Vagina (tissue), 2 donors: ENCODE results near the gene PRR13. TPM values are rescaled to one million over a fixed set of nuclear protein-coding genes. Genes with fewer than 3 reads are reported as not detected.

ENCODE experiments used
- DNase-seq, 2 donors: peaks; one replicate each; pipeline ENCODE4 v3.0.0-alpha.2; 2017; ENCODE audit errors: extremely low spot score in 2 of 2
- H3K27ac ChIP-seq: fragments of 200-600 bp; sonication (generic); one replicate; pipeline ENCODE4 v1.5.1; 2019
- H3K27me3 ChIP-seq: fragments of 200-600 bp; sonication (generic); one replicate; pipeline ENCODE4 v1.5.1; 2019
- H3K36me3 ChIP-seq, 2 donors: fragments of 200-600 bp; sonication (generic); one replicate each; pipeline ENCODE4 v1.5.1; 2017 to 2019
- H3K4me1 ChIP-seq: fragments of 200-600 bp; sonication (generic); one replicate; pipeline ENCODE4 v1.5.1; 2019
- H3K4me3 ChIP-seq, 2 donors: fragments of 200-600 bp; sonication (generic); 1 replicate in 1 of 2; 2 replicates in 1 of 2; pipeline ENCODE4 v1.5.1; 2016 to 2019
- H3K9me3 ChIP-seq: fragments of 200-600 bp; sonication (generic); one replicate; pipeline ENCODE4 v1.5.1; 2019
- POLR2A ChIP-seq, 2 donors: fragments of 450-650 bp; IDR thresholded peaks; one replicate each; pipeline ENCODE4 v1.6.1; 2017; ENCODE audit warnings: antibody characterized with exemption in 2 of 2, mild to moderate bottlenecking in 2 of 2, moderate library complexity in 2 of 2
- POLR2AphosphoS5 ChIP-seq, 2 donors: sonication (generic); formaldehyde crosslinking; IDR thresholded peaks; one replicate each; pipeline ENCODE4 v1.9.0; 2017; ENCODE audit warnings: antibody characterized with exemption in 2 of 2, mild to moderate bottlenecking in 2 of 2, low read depth in 1 of 2; ENCODE audit not compliant: insufficient read depth in 1 of 2
- intact Hi-C: fragments of 100-400 bp; cut with DNase I; formaldehyde crosslinking; loops from one replicate; pipeline ENCODE4 v1.15.1; 2023
- total RNA-seq: library from RNA; depleted of rRNA; stranded (reverse); fragments of >200 nt; gene quantifications from one replicate; pipeline ENCODE4 v1.2.3, GENCODE V29; 2016
- TF ChIP-seq, protein P1 (sequence below), 3 experiments: fragments of 450-650 bp in 2 of 3; fragments of 200-600 bp in 1 of 3; sonication (generic) in 1 of 3; IDR thresholded peaks; one replicate each; pipeline ENCODE4 v1.5.1; 2017 to 2019; ENCODE audit warnings: antibody characterized with exemption in 3 of 3, mild to moderate bottlenecking in 2 of 3, moderate library complexity in 2 of 3

Gene PRR13
- total RNA-seq, 1 donor from 2014 or later, result 54.0 TPM

DNA sequence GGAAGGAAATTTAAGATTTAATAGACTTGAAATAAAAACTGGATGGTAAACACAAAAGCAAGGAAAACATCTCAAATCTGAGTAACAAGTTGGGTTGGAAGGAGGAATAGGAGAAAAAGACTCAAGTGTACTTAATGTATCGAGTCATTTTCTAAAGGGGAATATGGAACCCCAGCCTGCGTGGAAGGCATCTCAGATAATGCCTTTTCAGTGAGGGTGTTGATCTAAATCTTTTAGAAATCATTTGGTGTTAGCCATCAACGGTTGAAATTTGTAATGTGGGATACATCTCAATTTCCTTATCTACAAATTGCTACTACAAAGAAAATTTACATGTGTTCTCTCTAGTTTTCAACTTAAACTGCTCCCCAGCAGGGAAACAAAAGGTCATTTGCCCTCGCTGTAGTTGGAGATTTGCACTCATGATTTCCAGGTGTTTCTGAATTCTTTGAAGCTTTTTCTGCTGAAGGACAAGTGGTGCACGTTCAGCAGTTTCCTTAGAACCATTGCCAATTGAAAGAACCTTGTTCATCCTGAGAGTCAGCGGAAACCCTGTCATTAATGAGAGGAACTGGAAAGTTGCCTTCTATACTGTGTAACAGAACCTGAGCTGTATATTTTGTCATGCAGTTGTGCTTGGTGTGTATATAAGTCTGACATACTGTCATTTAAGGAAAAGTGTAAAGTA is 12.6 kb downstream of the PRR13 start:
- H3K4me1 ChIP-seq, result peaks cover 25% of the 10 kb centered on the region
- peaks cover 2 to 48% of the 10 kb centered on the region in 2 donors for H3K36me3 ChIP-seq
- H3K27ac ChIP-seq, result peak overlapping the region; percentile 98
- peak overlapping the region; percentile 74 to 80 for H3K4me3 ChIP-seq
- no peaks in the 10 kb centered on the region for H3K9me3 ChIP-seq
- DNase-seq, result no peak
- TF ChIP-seq POLR2A (IDR thresholded peaks at IDR 0.05) (no peak), POLR2AphosphoS5 (IDR thresholded peaks at IDR 0.05; ENCODE audit: insufficient read depth in 1 of 2, low read depth in 1 of 2) (no peak)
- TF ChIP-seq, protein P1, sequence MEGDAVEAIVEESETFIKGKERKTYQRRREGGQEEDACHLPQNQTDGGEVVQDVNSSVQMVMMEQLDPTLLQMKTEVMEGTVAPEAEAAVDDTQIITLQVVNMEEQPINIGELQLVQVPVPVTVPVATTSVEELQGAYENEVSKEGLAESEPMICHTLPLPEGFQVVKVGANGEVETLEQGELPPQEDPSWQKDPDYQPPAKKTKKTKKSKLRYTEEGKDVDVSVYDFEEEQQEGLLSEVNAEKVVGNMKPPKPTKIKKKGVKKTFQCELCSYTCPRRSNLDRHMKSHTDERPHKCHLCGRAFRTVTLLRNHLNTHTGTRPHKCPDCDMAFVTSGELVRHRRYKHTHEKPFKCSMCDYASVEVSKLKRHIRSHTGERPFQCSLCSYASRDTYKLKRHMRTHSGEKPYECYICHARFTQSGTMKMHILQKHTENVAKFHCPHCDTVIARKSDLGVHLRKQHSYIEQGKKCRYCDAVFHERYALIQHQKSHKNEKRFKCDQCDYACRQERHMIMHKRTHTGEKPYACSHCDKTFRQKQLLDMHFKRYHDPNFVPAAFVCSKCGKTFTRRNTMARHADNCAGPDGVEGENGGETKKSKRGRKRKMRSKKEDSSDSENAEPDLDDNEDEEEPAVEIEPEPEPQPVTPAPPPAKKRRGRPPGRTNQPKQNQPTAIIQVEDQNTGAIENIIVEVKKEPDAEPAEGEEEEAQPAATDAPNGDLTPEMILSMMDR (IDR thresholded peaks at IDR 0.05), result no peak
- intact Hi-C loops, result loop anchor here (5.0 to 10.0 kb wide), 2 partner anchors 48 to 69 kb away; partner anchors contain the start of genes SP1 and TARBP2
- H3K27me3 ChIP-seq, result no peaks in the 10 kb centered on the region

DNA sequence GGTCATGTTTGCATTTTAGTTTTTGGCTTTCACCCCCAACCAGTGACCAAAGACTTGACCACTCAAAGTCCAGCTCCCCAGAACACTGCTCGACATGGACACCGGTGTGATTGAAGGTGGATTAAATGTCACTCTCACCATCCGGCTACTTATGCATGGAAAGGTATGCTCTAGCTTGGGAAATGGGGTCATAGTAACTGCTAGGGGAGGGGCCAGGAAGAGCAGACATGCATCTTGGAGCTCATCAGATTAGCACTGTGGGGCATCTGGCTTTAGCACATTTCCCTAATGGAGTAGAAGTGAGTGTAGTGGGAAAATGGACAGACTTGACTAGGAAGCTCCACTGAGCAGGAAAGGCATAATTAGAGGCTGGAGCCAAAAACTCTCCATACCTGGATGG is 13.2 kb downstream of the PRR13 start:
- intact Hi-C loops, result loop anchor here (5.0 to 10.0 kb wide), 2 partner anchors 48 to 70 kb away; partner anchors contain the start of genes SP1 and TARBP2
- Histone ChIP-seq H3K27me3 (no peaks in the 10 kb centered on the region), H3K4me1 (peaks cover 25% of the 10 kb centered on the region), H3K4me3 (no peak overlapping the region), H3K36me3 (peaks cover 2 to 54% of the 10 kb centered on the region in 2 donors), H3K9me3 (no peaks in the 10 kb centered on the region), H3K27ac (no peak overlapping the region)
- TF ChIP-seq POLR2AphosphoS5 (IDR thresholded peaks at IDR 0.05; ENCODE audit: insufficient read depth in 1 of 2, low read depth in 1 of 2) (no peak), POLR2A (IDR thresholded peaks at IDR 0.05) (no peak)
- TF ChIP-seq, protein P1 (IDR thresholded peaks at IDR 0.05), result no peak
- DNase-seq, result no peak

DNA sequence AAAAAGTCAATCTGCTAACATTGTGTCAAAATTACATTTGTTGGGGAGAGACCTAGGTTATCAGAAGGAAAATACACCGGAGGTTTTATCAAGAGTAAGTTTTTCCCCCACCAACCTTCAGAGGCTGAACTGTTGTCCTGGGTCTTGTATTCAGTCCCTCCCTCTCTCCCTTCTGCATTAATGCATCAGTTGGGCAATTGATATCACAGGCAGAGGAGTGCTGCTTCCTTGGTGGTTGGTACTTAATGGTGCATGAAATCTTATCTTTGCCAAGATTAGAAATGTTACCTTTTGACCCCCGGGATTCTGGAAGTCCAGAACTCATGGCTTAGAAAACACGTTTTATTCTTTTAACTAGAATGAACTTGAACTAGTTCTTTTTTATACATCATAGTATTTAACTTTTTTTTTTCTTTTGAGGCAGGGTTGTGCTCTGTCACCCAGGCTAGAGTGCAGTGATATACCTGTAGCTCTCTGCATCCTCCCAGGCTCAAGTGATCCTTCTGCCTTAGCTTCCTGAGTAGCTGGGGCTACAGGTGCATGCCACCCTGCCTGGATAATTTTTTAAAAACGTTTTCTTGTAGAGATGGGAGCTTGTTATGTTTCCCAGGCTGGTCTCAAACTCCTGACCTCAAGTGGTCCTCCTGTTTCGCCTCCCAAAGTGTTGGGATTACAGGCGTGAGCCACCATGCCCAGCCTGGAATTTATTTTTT is 15.3 kb downstream of the PRR13 start:
- intact Hi-C loops, result loop anchor here (10.0 kb wide), 1 partner anchor 72 kb away; the partner anchor contains the start of gene SP1
- Histone ChIP-seq H3K9me3 (no peaks in the 10 kb centered on the region), H3K4me1 (peaks cover 25% of the 10 kb centered on the region), H3K27ac (no peak overlapping the region), H3K4me3 (no peak overlapping the region), H3K36me3 (peaks cover 2 to 75% of the 10 kb centered on the region in 2 donors), H3K27me3 (no peaks in the 10 kb centered on the region)
- no peak for DNase-seq
- TF ChIP-seq POLR2AphosphoS5 (IDR thresholded peaks at IDR 0.05; ENCODE audit: insufficient read depth in 1 of 2, low read depth in 1 of 2) (no peak), POLR2A (IDR thresholded peaks at IDR 0.05) (no peak)
- TF ChIP-seq, protein P1 (IDR thresholded peaks at IDR 0.05), result no peak

DNA sequence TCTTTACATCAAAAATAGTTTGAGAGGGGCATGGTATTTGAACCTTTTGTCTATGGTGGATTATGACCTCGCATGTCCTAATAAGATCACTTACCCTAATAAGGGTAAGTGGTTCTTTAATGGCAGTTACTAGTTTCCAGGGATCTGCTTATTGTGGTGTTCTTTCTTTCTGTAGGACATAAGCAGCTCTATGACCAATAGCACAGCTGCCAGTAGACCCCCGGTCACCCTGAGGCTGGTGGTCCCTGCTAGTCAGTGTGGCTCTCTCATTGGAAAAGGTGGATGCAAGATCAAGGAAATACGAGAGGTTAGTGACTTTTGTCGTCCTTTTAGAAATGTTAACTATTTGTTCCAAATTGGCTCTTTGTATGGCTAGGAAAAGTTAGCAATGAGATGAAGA is 17.6 kb downstream of the PRR13 start:
- peaks cover 23% of the 10 kb centered on the region for H3K4me1 ChIP-seq
- no peak overlapping the region for H3K27ac ChIP-seq
- no peak for DNase-seq
- intact Hi-C loops, result loop anchor here (10.0 kb wide), 1 partner anchor 74 kb away; the partner anchor contains the start of gene SP1
- peaks cover 2 to 98% of the 10 kb centered on the region in 2 donors for H3K36me3 ChIP-seq
- TF ChIP-seq POLR2A (IDR thresholded peaks at IDR 0.05), result no peak
- TF ChIP-seq POLR2AphosphoS5 (IDR thresholded peaks at IDR 0.05; ENCODE audit: insufficient read depth in 1 of 2, low read depth in 1 of 2), result no peak
- TF ChIP-seq, protein P1 (IDR thresholded peaks at IDR 0.05), result no peak
- H3K4me3 ChIP-seq, result no peak overlapping the region
- no peaks in the 10 kb centered on the region for H3K27me3 ChIP-seq
- H3K9me3 ChIP-seq, result no peaks in the 10 kb centered on the region
